ENCODE results near the gene PCDHGA1. TPM values are rescaled to one million over a fixed set of nuclear protein-coding genes. Genes with fewer than 3 reads are reported as not detected.

PCDHGA1 gene
- total and polyA plus RNA-seq, 9 of the 15 experiments (the other 6 are each of a cell fraction or from before 2014, with no cell fraction given) = 0.05 to 0.26 (median 0.18) TPM; not detected in 2

DNA sequence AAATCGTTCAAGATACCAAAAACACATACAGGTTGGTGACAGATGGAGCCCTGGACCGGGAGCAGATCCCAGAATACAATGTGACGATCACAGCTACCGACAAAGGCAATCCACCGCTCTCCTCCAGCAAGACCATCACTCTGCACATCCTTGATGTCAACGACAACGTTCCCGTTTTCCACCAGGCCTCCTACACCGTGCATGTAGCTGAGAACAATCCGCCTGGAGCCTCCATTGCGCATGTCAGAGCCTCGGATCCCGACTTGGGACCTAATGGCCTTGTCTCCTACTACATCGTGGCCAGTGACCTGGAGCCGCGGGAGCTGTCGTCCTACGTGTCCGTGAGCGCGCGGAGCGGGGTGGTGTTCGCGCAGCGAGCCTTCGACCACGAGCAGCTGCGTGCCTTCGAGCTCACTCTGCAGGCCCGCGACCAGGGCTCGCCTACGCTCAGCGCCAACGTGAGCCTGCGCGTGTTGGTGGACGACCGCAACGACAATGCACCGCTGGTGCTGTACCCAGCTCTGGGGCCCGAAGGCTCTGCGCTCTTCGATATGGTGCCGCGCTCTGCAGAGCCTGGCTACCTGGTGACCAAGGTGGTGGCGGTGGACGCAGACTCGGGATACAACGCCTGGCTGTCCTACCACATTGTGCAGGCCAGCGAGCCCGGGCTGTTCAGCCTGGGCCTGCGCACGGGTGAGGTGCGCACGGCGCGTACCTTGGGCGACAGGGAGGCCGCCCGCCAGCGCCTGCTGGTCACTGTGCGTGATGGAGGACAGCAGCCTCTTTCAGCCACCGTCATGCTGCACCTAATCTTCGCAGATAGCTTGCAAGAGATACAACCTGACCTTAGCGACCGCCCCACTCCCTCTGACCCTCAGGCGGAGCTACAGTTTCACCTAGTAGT lies 41.5 kb downstream of the PCDHGA1 start:
- FAIRE-seq (no peak), ATAC-seq (no peak), DNase-seq (ENCODE audit: extremely low read depth in 1 of 4, low spot score in 3 of 4) (no peak)
- no peaks in the 10 kb centered on the region for H3K9me1 ChIP-seq (ENCODE audit: control insufficient read depth, insufficient read depth, low read length)
- no peak overlapping the region for H3K4me3 ChIP-seq
- H3K4me2 ChIP-seq (ENCODE audit: insufficient read depth, low read length) = no peak overlapping the region
- no peak overlapping the region for H2AFZ ChIP-seq (ENCODE audit: low read depth, low read length)
- no peaks in the 10 kb centered on the region for H3K79me2 ChIP-seq (ENCODE audit: control insufficient read depth, insufficient read depth, low read length)
- H3K9me3 ChIP-seq (replicated peaks; ENCODE audit: control insufficient read depth, insufficient read depth, low read depth, low read length) = no peaks in the 10 kb centered on the region
- no TSS peak for BruUV-seq (replicated peaks)
- peaks cover 0 to 7% of the 10 kb centered on the region in 2 experiments; a peak in 1 of 5 replicates for H3K4me1 ChIP-seq (replicated peaks in 1 of 2; ENCODE audit: control insufficient read depth in 2 of 2, insufficient read depth in 2 of 2, low read length in 2 of 2)
- CTCF ChIA-PET (ENCODE audit: low intra/inter-chr PET ratio) = no interaction called here
- H3K9ac ChIP-seq (ENCODE audit: insufficient read depth in 1 of 2, low read depth in 2 of 2, low read length in 2 of 2) = no peak overlapping the region
- POLR2A ChIA-PET = interaction anchor here (0.6 kb wide), 1 partner anchor 1331 kb away, joined by 3 read pairs; no protein-coding TSS in a partner anchor
- H3K36me3 ChIP-seq (ENCODE audit: control insufficient read depth, insufficient read depth, low read length) = no peaks in the 10 kb centered on the region
- in situ Hi-C loops (cut with MboI) = no loop called here
- peaks cover 4 to 38% of the 10 kb centered on the region in 2 experiments for H3K27me3 ChIP-seq (ENCODE audit: control insufficient read depth in 2 of 2, insufficient read depth in 2 of 2, low read length in 2 of 2)
- 28% methylated on average over 47 of the region's 69 CpGs for WGBS (ENCODE audit: insufficient coverage, low coverage, missing lambda C conversion rate)
- no peak for TF ChIP-seq CREM (IDR thresholded peaks at IDR 0.05; ENCODE audit: low read depth)
- peak; percentile 50 to 59; a peak in 3 of 4 replicates for TF ChIP-seq NRF1 (conservative IDR thresholded peaks at IDR 0.05 in 1 of 2, IDR thresholded peaks at IDR 0.05 in 1 of 2)
- no peak overlapping the region for H3K27ac ChIP-seq (ENCODE audit: extremely low read depth, low read depth, low read length)
- intact Hi-C loops (cut with micrococcal nuclease) = loop anchor here (5.0 kb wide), 1 partner anchor 45 kb away; no protein-coding TSS in a partner anchor
- no peaks in the 10 kb centered on the region for H4K20me1 ChIP-seq (replicated peaks; ENCODE audit: control insufficient read depth, insufficient read depth, low read length)

All from K562 (cell line).